Sigmoid colon (tissue), 4 donors: ENCODE data around the gene NHSL2.

Experiments
- POLR2AphosphoS5 ChIP-seq, 4 donors: sonication (generic); formaldehyde crosslinking; IDR thresholded peaks; one replicate each; pipeline ENCODE4 v1.6.1; 2017; ENCODE audit warnings: antibody characterized with exemption in 4 of 4
- TF ChIP-seq, protein P1 (sequence below), 4 experiments: fragments of 450-650 bp in 3 of 4; fragments of 200-600 bp in 1 of 4; IDR thresholded peaks; one replicate each; pipeline ENCODE4 v1.5.1; 2016 to 2019; ENCODE audit warnings: antibody characterized with exemption in 4 of 4, mild to moderate bottlenecking in 3 of 4, moderate library complexity in 2 of 4

DNA sequence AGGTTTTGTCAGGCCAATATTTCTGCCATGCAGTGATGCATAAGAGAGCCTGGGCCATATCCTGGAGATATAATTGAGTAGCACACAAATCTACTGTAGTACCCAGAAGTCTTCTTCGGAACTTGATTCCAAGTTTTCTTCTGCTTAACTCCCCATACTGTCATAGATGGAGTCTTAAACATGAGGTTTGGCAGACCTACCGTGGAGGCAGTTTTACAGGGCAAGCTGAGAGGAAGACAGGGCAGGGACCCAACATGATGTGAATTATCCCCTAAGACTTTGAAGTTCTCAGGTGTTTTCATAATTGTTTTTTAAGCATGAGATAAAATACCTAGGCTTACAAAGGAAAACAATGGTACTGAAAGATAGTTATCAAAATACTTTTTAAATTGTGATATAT lies 18.2 kb downstream of the NHSL2 start:
- TF ChIP-seq POLR2AphosphoS5 (IDR thresholded peaks at IDR 0.05) = peak in 3 of 4 donors; percentile 28 to 78 (median 72)
- TF ChIP-seq, protein P1, sequence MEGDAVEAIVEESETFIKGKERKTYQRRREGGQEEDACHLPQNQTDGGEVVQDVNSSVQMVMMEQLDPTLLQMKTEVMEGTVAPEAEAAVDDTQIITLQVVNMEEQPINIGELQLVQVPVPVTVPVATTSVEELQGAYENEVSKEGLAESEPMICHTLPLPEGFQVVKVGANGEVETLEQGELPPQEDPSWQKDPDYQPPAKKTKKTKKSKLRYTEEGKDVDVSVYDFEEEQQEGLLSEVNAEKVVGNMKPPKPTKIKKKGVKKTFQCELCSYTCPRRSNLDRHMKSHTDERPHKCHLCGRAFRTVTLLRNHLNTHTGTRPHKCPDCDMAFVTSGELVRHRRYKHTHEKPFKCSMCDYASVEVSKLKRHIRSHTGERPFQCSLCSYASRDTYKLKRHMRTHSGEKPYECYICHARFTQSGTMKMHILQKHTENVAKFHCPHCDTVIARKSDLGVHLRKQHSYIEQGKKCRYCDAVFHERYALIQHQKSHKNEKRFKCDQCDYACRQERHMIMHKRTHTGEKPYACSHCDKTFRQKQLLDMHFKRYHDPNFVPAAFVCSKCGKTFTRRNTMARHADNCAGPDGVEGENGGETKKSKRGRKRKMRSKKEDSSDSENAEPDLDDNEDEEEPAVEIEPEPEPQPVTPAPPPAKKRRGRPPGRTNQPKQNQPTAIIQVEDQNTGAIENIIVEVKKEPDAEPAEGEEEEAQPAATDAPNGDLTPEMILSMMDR (IDR thresholded peaks at IDR 0.05) = no peak
